Measurements from ENCODE around the gene ITPKB.
"Not testable (repeated sequence)": the region's sequence is repeated elsewhere in the genome, so short reads cannot be mapped to it uniquely, and the experiment has no call there.

Gene ITPKB

GRCh38 chr1:226602186-226603021 lies 136.7 kb downstream of the ITPKB start:
- CTCF ChIA-PET, result interaction anchor here (1.0 to 2.7 kb wide), 5 partner anchors 12 to 226 kb away, joined by 3 to 15 read pairs (median 5); partner anchors contain the start of genes PARP1 and STUM
- POLR2A ChIA-PET, result no interaction called here
- DNase-seq (ENCODE audit: low read depth, low spot score), result no peak
- H3K4me3 ChIP-seq (ENCODE audit: low read depth, low read length), result no peak overlapping the region
- TF ChIP-seq, protein P1, sequence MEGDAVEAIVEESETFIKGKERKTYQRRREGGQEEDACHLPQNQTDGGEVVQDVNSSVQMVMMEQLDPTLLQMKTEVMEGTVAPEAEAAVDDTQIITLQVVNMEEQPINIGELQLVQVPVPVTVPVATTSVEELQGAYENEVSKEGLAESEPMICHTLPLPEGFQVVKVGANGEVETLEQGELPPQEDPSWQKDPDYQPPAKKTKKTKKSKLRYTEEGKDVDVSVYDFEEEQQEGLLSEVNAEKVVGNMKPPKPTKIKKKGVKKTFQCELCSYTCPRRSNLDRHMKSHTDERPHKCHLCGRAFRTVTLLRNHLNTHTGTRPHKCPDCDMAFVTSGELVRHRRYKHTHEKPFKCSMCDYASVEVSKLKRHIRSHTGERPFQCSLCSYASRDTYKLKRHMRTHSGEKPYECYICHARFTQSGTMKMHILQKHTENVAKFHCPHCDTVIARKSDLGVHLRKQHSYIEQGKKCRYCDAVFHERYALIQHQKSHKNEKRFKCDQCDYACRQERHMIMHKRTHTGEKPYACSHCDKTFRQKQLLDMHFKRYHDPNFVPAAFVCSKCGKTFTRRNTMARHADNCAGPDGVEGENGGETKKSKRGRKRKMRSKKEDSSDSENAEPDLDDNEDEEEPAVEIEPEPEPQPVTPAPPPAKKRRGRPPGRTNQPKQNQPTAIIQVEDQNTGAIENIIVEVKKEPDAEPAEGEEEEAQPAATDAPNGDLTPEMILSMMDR (IDR thresholded peaks at IDR 0.05; ENCODE audit: insufficient read depth, low read length, missing control alignments), result no peak

- TF ChIP-seq, protein P1 (IDR thresholded peaks at IDR 0.05; ENCODE audit: insufficient read depth, low read length, missing control alignments), result no peak
- no peak for DNase-seq (ENCODE audit: low read depth, low spot score)
- H3K4me3 ChIP-seq (ENCODE audit: low read depth, low read length), result no peak overlapping the region
- CTCF ChIA-PET, result interaction anchor here (2.2 kb wide), 1 partner anchor 25 kb away, joined by 8 read pairs; no protein-coding TSS in a partner anchor
- POLR2A ChIA-PET, result no interaction called here
Observed at GRCh38 chr1:226601456-226601855, 137.6 kb downstream of the ITPKB start.

- ChIA-PET CTCF (interaction anchor here (1.3 to 1.8 kb wide), 2 partner anchors 8 to 26 kb away, joined by 3 to 5 read pairs; no protein-coding TSS in a partner anchor), POLR2A (no interaction called here)
- TF ChIP-seq, protein P1 (IDR thresholded peaks at IDR 0.05; ENCODE audit: insufficient read depth, low read length, missing control alignments), result no peak
- no peak for DNase-seq (ENCODE audit: low read depth, low spot score)
- no peak overlapping the region for H3K4me3 ChIP-seq (ENCODE audit: low read depth, low read length)
Observed at GRCh38 chr1:226600254-226600653, 138.8 kb downstream of the ITPKB start.

- H3K4me3 ChIP-seq (ENCODE audit: low read depth, low read length), result no peak overlapping the region
- TF ChIP-seq, protein P1 (IDR thresholded peaks at IDR 0.05; ENCODE audit: insufficient read depth, low read length, missing control alignments), result no peak
- ChIA-PET CTCF (interaction anchor here (1.3 to 1.8 kb wide), 2 partner anchors 9 to 27 kb away, joined by 3 to 5 read pairs; no protein-coding TSS in a partner anchor), POLR2A (no interaction called here)
- DNase-seq (ENCODE audit: low read depth, low spot score), result no peak
Observed at GRCh38 chr1:226599636-226600238, 139.3 kb downstream of the ITPKB start.

DNA sequence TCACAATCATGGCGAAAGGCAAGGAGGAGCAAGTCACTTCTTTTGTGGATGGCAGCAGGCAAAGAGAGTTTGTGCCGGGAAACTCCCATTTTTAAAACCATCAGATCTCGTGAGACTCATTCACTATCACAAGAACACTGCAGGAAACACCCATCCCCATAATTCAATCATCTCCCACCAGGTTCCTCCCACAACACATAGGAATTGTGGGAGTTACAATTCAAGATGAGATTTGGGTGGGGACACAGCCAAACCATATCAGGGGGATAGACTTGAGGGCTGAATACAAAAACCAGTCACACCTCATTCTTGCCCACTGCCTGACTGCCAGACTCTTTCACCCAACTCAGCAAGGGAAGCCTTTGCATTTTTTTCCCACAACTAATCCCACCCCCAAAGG lies 140.1 kb downstream of the ITPKB start:
- CTCF ChIA-PET, result interaction anchor here (1.8 kb wide), 1 partner anchor 28 kb away, joined by 5 read pairs; no protein-coding TSS in a partner anchor
- DNase-seq (ENCODE audit: low read depth, low spot score); POLR2A ChIA-PET; H3K4me3 ChIP-seq (ENCODE audit: low read depth, low read length): not testable (repeated sequence)

DNA sequence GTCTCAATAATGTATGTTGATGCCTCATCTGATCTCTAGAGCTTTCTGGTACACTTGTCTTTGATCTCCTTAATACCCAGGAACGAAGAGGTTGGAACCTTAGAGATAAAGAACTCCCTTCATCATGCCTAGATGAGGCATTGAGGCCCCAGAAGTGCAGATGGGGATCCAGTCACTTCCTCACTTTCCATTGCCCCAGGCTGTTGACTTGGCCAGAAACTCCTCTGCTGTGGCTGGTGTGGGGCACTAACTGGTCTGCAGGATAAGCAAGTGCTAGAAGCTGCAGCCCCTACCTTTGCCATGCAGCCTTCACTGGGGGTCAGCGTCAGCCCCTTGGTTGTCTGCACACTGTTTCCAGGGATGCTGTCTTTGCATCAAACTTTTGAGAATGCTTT lies 140.6 kb downstream of the ITPKB start:
- TF ChIP-seq, protein P1 (IDR thresholded peaks at IDR 0.05; ENCODE audit: insufficient read depth, low read length, missing control alignments), result no peak
- CTCF ChIA-PET, result no interaction called here
- no peak overlapping the region for H3K4me3 ChIP-seq (ENCODE audit: low read depth, low read length)
- DNase-seq (ENCODE audit: low read depth, low spot score), result no peak
- POLR2A ChIA-PET, result no interaction called here

Measured in AG04449 (cell line).